H1 (cell line): ENCODE measurements around the gene AGBL4. TPM values are rescaled to one million over a fixed set of nuclear protein-coding genes. Genes with fewer than 3 reads are reported as not detected.

Source experiments
- CTCF ChIA-PET: fragments of 300-600 bp; sonication (Branson Sonifier 250); formaldehyde crosslinking; loops from one replicate; lab custom pipeline; 2021; ENCODE audit not compliant: partially characterized antibody; lab: Charles Lee
- POLR2A ChIA-PET: fragments of 300-600 bp; sonication (Branson Sonifier 250); formaldehyde crosslinking; loops from one replicate; lab custom pipeline; 2021; ENCODE audit warnings: inconsistent platforms; ENCODE audit not compliant: partially characterized antibody; lab: Charles Lee
- DNase-seq, 2 experiments: peaks; one replicate each; pipeline versions ENCODE4 v3.0.0 to v3.0.0-alpha.2; 2010 to 2022; ENCODE audit warnings: low spot score in 2 of 2, low read depth in 1 of 2, mixed read lengths in 1 of 2
- FAIRE-seq: peaks from 2 replicates; lab custom pipeline; 2011; peaks lifted over from hg19 to GRCh38; lab: Jason Lieb, UNC
- H2AFZ ChIP-seq: 2 replicates; pipeline ENCODE4 v1.8.1; 2012; ENCODE audit warnings: low read length, inconsistent platforms
- H2AK5ac ChIP-seq: 2 replicates; pipeline ENCODE4 v1.6.1; 2013; ENCODE audit warnings: low read depth, low read length
- H2BK120ac ChIP-seq: replicated peaks from 2 replicates; pipeline ENCODE3; 2013; ENCODE audit warnings: low read depth, low read length, inconsistent platforms
- H2BK12ac ChIP-seq: 2 replicates; pipeline ENCODE4 v1.6.1; 2013; ENCODE audit warnings: low read depth, low read length
- H2BK15ac ChIP-seq: 2 replicates; pipeline ENCODE4 v1.6.1; 2013; ENCODE audit warnings: low read length
- H2BK20ac ChIP-seq: 2 replicates; pipeline ENCODE4 v1.6.1; 2013; ENCODE audit warnings: low read length
- H2BK5ac ChIP-seq: 2 replicates; pipeline ENCODE4 v1.6.1; 2013; ENCODE audit warnings: low read depth, low read length
- H3K14ac ChIP-seq: 2 replicates; pipeline ENCODE4 v1.6.1; 2013; ENCODE audit warnings: inconsistent platforms; ENCODE audit not compliant: insufficient read length
- H3K18ac ChIP-seq: 2 replicates; pipeline ENCODE4 v1.6.1; 2013; ENCODE audit warnings: low read length; ENCODE audit errors: extremely low read depth
- H3K23ac ChIP-seq: 2 replicates; pipeline ENCODE4 v1.6.1; 2013; ENCODE audit warnings: inconsistent platforms; ENCODE audit not compliant: insufficient read length
- H3K23me2 ChIP-seq: 2 replicates; pipeline ENCODE4 v1.6.1; 2013; ENCODE audit warnings: low read depth, low read length
- H3K27ac ChIP-seq: 2 replicates; pipeline ENCODE4 v1.6.1; 2011; ENCODE audit warnings: low read depth, low read length, inconsistent platforms
- H3K27me3 ChIP-seq, 4 experiments: replicated peaks in 1 of 4; 1 replicate in 1 of 4; 2 replicates in 3 of 4; pipeline versions ENCODE4 v1.6.1 to v1.8.1; 2011 to 2013; ENCODE audit warnings: low read length in 3 of 4, mild to moderate bottlenecking in 3 of 4, inconsistent platforms in 2 of 4, mixed read lengths in 2 of 4, moderate library complexity in 1 of 4; ENCODE audit not compliant: control insufficient read depth in 3 of 4, insufficient read depth in 3 of 4; ENCODE audit errors: extremely low read depth in 1 of 4
- H3K36me3 ChIP-seq, 4 experiments: 2 replicates each; pipeline versions ENCODE4 v1.6.1 to v1.8.1; 2011 to 2013; ENCODE audit warnings: mild to moderate bottlenecking in 4 of 4, low read length in 3 of 4, moderate library complexity in 2 of 4, control low read depth in 1 of 4, inconsistent platforms in 1 of 4; ENCODE audit not compliant: insufficient read depth in 4 of 4, control insufficient read depth in 2 of 4
- H3K4ac ChIP-seq: replicated peaks from 2 replicates; pipeline ENCODE3; 2013; ENCODE audit warnings: low read length, low read depth, mixed read lengths, inconsistent platforms; ENCODE audit not compliant: insufficient read length
- H3K4me1 ChIP-seq, 4 experiments: replicated peaks in 1 of 4; 1 replicate in 1 of 4; 2 replicates in 3 of 4; pipeline versions ENCODE4 v1.6.1 to v1.8.1; 2011 to 2013; ENCODE audit warnings: low read length in 3 of 4, inconsistent platforms in 2 of 4, mixed read lengths in 1 of 4; ENCODE audit not compliant: insufficient read depth in 4 of 4, control insufficient read depth in 3 of 4
- H3K4me2 ChIP-seq, 2 experiments: 2 replicates each; pipeline versions ENCODE4 v1.6.1 to v1.8.1; 2011 to 2013; ENCODE audit warnings: low read depth in 2 of 2, low read length in 2 of 2, control low read depth in 1 of 2, inconsistent platforms in 1 of 2, mild to moderate bottlenecking in 1 of 2; ENCODE audit not compliant: insufficient read depth in 1 of 2
- H3K4me3 ChIP-seq, 4 experiments: fragments of 200-600, 300-600 bp in 1 of 4; sonication (generic), shearing (Covaris generic), sonication (Bioruptor Twin) in 1 of 4; 2 replicates each; pipeline versions ENCODE4 v1.5.1 to v1.8.1; 2011 to 2016; ENCODE audit warnings: low read length in 4 of 4, low read depth in 3 of 4, control low read depth in 2 of 4, inconsistent platforms in 2 of 4, mild to moderate bottlenecking in 2 of 4, mixed read lengths in 1 of 4, moderate library complexity in 1 of 4; ENCODE audit not compliant: insufficient read depth in 2 of 4; ENCODE audit errors: extremely low read depth in 1 of 4
- H3K56ac ChIP-seq: replicated peaks from 2 replicates; pipeline ENCODE3; 2013; ENCODE audit warnings: low read depth, mild to moderate bottlenecking, mixed read lengths, low read length, inconsistent platforms; ENCODE audit not compliant: insufficient read length
- H3K79me1 ChIP-seq: 2 replicates; pipeline ENCODE4 v1.6.1; 2013; ENCODE audit warnings: low read depth, low read length, control low read depth
- H3K79me2 ChIP-seq, 2 experiments: 2 replicates each; pipeline versions ENCODE4 v1.6.1 to v1.8.1; 2012 to 2013; ENCODE audit warnings: low read length in 2 of 2, mild to moderate bottlenecking in 2 of 2, inconsistent platforms in 1 of 2; ENCODE audit not compliant: insufficient read depth in 2 of 2, control insufficient read depth in 1 of 2
- H3K9ac ChIP-seq, 4 experiments: replicated peaks in 1 of 4; 1 replicate in 1 of 4; 2 replicates in 3 of 4; pipeline versions ENCODE4 v1.6.1 to v1.8.1; 2011 to 2013; ENCODE audit warnings: low read depth in 3 of 4, low read length in 3 of 4, control low read depth in 2 of 4, mild to moderate bottlenecking in 2 of 4, moderate library complexity in 2 of 4, inconsistent platforms in 1 of 4; ENCODE audit errors: extremely low read depth in 1 of 4
- H3K9me3 ChIP-seq, 2 experiments: 2 replicates each; pipeline versions ENCODE4 v1.6.1 to v1.8.1; 2012 to 2013; ENCODE audit warnings: mild to moderate bottlenecking in 2 of 2, moderate library complexity in 2 of 2, control low read depth in 1 of 2, inconsistent platforms in 1 of 2, low read depth in 1 of 2, low read length in 1 of 2, mixed read lengths in 1 of 2; ENCODE audit not compliant: insufficient read depth in 2 of 2
- H4K20me1 ChIP-seq, 2 experiments: replicated peaks in 1 of 2; 2 replicates each; pipeline versions ENCODE3 to v1.8.1; 2011 to 2013; ENCODE audit warnings: inconsistent platforms in 2 of 2, low read length in 2 of 2, mild to moderate bottlenecking in 1 of 2; ENCODE audit not compliant: insufficient read depth in 2 of 2, control insufficient read depth in 1 of 2
- H4K5ac ChIP-seq: 2 replicates; pipeline ENCODE4 v1.6.1; 2013; ENCODE audit warnings: low read length, low read depth, mixed read lengths, inconsistent platforms; ENCODE audit not compliant: insufficient read length
- H4K8ac ChIP-seq: 2 replicates; pipeline ENCODE4 v1.8.0; 2013; ENCODE audit warnings: mild to moderate bottlenecking, moderate library complexity, low read length, inconsistent platforms; ENCODE audit not compliant: insufficient read depth; ENCODE audit errors: extremely low read depth
- H4K91ac ChIP-seq: replicated peaks from 2 replicates; pipeline ENCODE3; 2013; ENCODE audit warnings: low read length, mixed read lengths, inconsistent platforms; ENCODE audit not compliant: insufficient read length
- ASH2L ChIP-seq: fragments of 200-600, 300-600 bp; sonication (generic); IDR thresholded peaks from one replicate; pipeline ENCODE4 v1.7.1; 2017; ENCODE audit warnings: low read length
- BRCA1 ChIP-seq: IDR thresholded peaks from 2 replicates; pipeline ENCODE4 v1.6.1; 2012; ENCODE audit warnings: low read depth, low read length, improper control_type of control experiment
- CEBPB ChIP-seq: IDR thresholded peaks from 2 replicates; pipeline ENCODE4 v1.6.1; 2012; ENCODE audit warnings: low read depth, low read length
- CHD1 ChIP-seq: IDR thresholded peaks from 2 replicates; pipeline ENCODE4 v1.6.1; 2012; ENCODE audit warnings: low read depth, low read length, improper control_type of control experiment
- SRF ChIP-seq: IDR thresholded peaks from 2 replicates; pipeline ENCODE4 v1.6.1; 2011; ENCODE audit warnings: mild to moderate bottlenecking, low read depth, low read length, moderate library complexity
- polyA plus RNA-seq, 7 experiments: library from polyadenylated mRNA; depleted of rRNA in 3 of 7; stranded (reverse) in 5 of 7; unstranded in 2 of 7; fragments of >200 nt in 5 of 7; fragments of 200-250 nt in 2 of 7; gene quantifications; 1 replicate in 5 of 7; 2 replicates in 1 of 7; 4 replicates in 1 of 7; pipeline versions ENCODE4 v1.2.1 to v1.2.3, GENCODE V29; 2011 to 2013; ENCODE audit warnings: missing spikeins in 2 of 7, mixed read lengths in 2 of 7
- total RNA-seq: library from RNA; stranded (reverse); fragmentation: NEBNext Ultra II Directional; extraction: Animal tissue kit (Norgen Biotek cat#: 25700); gene quantifications from 2 replicates; pipeline ENCODE4 v1.2.1, GENCODE V29; 2021

Gene AGBL4
- total and polyA plus RNA-seq, 2 of the 8 experiments (the other 6 are each of a cell fraction or from before 2014, with no cell fraction given) = 0.41 to 0.45 TPM

DNA sequence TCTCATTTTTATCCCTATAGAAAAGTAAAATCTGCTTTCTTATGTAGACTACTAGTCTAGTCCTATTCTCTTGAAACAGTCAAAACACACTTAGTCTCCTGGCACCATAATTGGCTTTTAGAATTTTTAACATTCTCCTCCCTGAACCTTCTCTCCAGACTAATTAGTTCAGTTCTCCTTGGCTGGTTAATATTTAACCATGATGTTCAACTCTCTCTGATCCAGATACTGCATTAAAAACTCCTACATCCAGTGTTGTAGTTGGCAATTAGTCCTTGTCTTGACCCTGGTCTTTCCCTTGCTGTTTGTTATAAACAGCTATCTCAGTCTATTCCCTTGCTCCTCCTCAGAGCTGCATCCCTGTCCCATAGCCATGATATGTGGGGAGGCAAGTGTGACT lies 824.2 kb downstream of the AGBL4 start:
- FAIRE-seq (no peak), DNase-seq (no peak)
- Histone ChIP-seq H2AK5ac (no peak overlapping the region), H2BK20ac (no peak overlapping the region), H3K4ac (no peak overlapping the region), H3K23ac (no peak overlapping the region), H3K4me3 (no peak overlapping the region), H3K14ac (no peak overlapping the region), H4K20me1 (no peaks in the 10 kb centered on the region), H3K18ac (no peak overlapping the region), H2BK5ac (no peak overlapping the region), H3K27me3 (no peaks in the 10 kb centered on the region), H3K79me2 (no peaks in the 10 kb centered on the region), H3K56ac (no peak overlapping the region), H4K8ac (no peak overlapping the region), H3K4me1 (no peaks in the 10 kb centered on the region), H3K79me1 (no peaks in the 10 kb centered on the region), H4K91ac (no peak overlapping the region), H3K27ac (no peak overlapping the region), H4K5ac (no peak overlapping the region), H2BK120ac (no peak overlapping the region), H3K9ac (no peak overlapping the region), H3K4me2 (no peak overlapping the region), H2AFZ (no peak overlapping the region), H3K23me2 (no peaks in the 10 kb centered on the region), H3K36me3 (no peaks in the 10 kb centered on the region), H3K9me3 (peaks cover 73 to 79% of the 10 kb centered on the region in 2 experiments), H2BK12ac (no peak overlapping the region), H2BK15ac (no peak overlapping the region)
- TF ChIP-seq ASH2L = no peak
- no peak for TF ChIP-seq CHD1
- TF ChIP-seq SRF = no peak
- TF ChIP-seq CEBPB = no peak
- TF ChIP-seq BRCA1 = no peak
- ChIA-PET POLR2A (no interaction called here), CTCF (no interaction called here)
